Aorta (tissue), 5 donors: ENCODE data around the gene PIGB. TPM values are rescaled to one million over a fixed set of nuclear protein-coding genes. Genes with fewer than 3 reads are reported as not detected.

Experiments used
- ATAC-seq: fragments of 200-7000 bp; cut with Tn5 transposase; one replicate; pipeline ENCODE4 v1.9.1; 2022; ENCODE audit warnings: moderate library complexity; ENCODE audit not compliant: low FRiP score
- DNase-seq, 2 donors: peaks; one replicate each; pipeline ENCODE4 v3.0.0-alpha.2; 2020
- H3K27ac ChIP-seq, 2 donors: one replicate each; pipeline ENCODE4 v1.5.1; 2013; ENCODE audit warnings: low read length in 2 of 2, mild to moderate bottlenecking in 2 of 2, moderate library complexity in 2 of 2, control low read depth in 1 of 2, inconsistent platforms in 1 of 2, low read depth in 1 of 2
- H3K27me3 ChIP-seq, 2 donors: one replicate each; pipeline ENCODE4 v1.6.1; 2013; ENCODE audit warnings: control low read depth in 1 of 2, low read length in 1 of 2, mild to moderate bottlenecking in 1 of 2, moderate library complexity in 1 of 2; ENCODE audit not compliant: insufficient read depth in 2 of 2, control insufficient read depth in 1 of 2
- H3K36me3 ChIP-seq, 2 donors: one replicate each; pipeline ENCODE4 v1.6.1; 2013; ENCODE audit warnings: control low read depth in 1 of 2, low read length in 1 of 2, mild to moderate bottlenecking in 1 of 2; ENCODE audit not compliant: insufficient read depth in 2 of 2, control insufficient read depth in 1 of 2
- H3K4me1 ChIP-seq, 2 donors: one replicate each; pipeline ENCODE4 v1.6.1; 2013; ENCODE audit warnings: low read length in 2 of 2, control low read depth in 1 of 2, mild to moderate bottlenecking in 1 of 2, moderate library complexity in 1 of 2; ENCODE audit not compliant: insufficient read depth in 2 of 2, control insufficient read depth in 1 of 2
- H3K4me3 ChIP-seq, 2 donors: one replicate each; pipeline ENCODE4 v1.5.1; 2013; ENCODE audit warnings: low read length in 2 of 2, control low read depth in 1 of 2, mild to moderate bottlenecking in 1 of 2
- H3K9me3 ChIP-seq: one replicate; pipeline ENCODE4 v1.6.1; 2013; ENCODE audit warnings: mild to moderate bottlenecking, low read length; ENCODE audit not compliant: control insufficient read depth
- intact Hi-C, 2 donors: fragments of 100-400 bp; cut with DNase I; formaldehyde crosslinking; loops; one replicate each; pipeline versions ENCODE4 v1.14.2 to v1.15.0; 2022
- microRNA-seq, 2 donors: library from miRNA; unstranded; fragments of <30 nt; microRNA quantifications; one replicate each; pipeline ENCODE4 v1.2.0, GENCODE V29; 2020
- polyA plus RNA-seq, 2 donors: library from polyadenylated mRNA; stranded (reverse); fragments of 200-250 nt; gene quantifications; one replicate each; pipeline ENCODE4 v1.2.3, GENCODE V29; 2013
- total RNA-seq, 2 donors: library from RNA; stranded (reverse); fragmentation: NEBNext Ultra II Directional; extraction: Animal tissue kit (Norgen Biotek cat#: 25700); gene quantifications; one replicate each; pipeline ENCODE4 v1.2.1, GENCODE V29; 2021
- donor health status: healthy with polysubstance abuse.
- donor health status: Bipolar disorder and iron deficiency.
- donor health status: DM: no; HTN: no; CAD: no.
- donor health status: DM: no; HTN: no; CAD: no.
- donor health status: DM: yes; HTN: yes; CAD: no.

PIGB gene
- total and polyA plus RNA-seq, 4 donors, result 4.0 to 27.1 (median 16.4) TPM

DNA sequence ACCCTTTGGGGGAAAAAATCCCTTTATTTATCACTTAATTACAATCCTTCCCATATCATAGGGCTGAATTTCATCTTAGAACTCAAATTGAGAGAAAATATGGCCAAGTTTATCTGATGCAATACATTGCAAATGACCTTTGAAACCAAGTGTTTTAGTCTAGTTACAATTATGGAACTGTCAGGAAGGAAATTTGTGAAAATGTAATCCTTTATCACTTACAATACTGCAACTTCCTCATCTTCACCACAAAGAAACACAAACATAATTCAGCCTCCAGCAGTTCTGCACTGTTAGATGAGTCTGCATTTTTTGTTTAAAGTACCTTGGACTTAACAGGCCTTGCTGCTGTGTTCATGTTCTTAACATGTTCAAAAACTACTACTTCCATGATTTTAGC, 84.5 kb downstream of the PIGB start:
- Histone ChIP-seq H3K4me3 (no peak overlapping the region), H3K9me3 (no peaks in the 10 kb centered on the region), H3K27me3 (no peaks in the 10 kb centered on the region), H3K36me3 (no peaks in the 10 kb centered on the region), H3K27ac (no peak overlapping the region), H3K4me1 (peaks cover 0 to 3% of the 10 kb centered on the region in 2 donors)
- no peak for DNase-seq
- ATAC-seq, result no peak
- intact Hi-C loops, result loop anchor here in 1 of 2 donors (10.0 kb wide), 2 partner anchors 59 to 189 kb away; no protein-coding TSS in a partner anchor

Small RNA genes within 50 kb of the gene (microRNA-seq; reads per million reads assigned to microRNA genes)
- gene MIR628, result 132 to 373 reads per million in 2 donors

Other genes starting within 250 kb of the PIGB start
- 10 to 100 TPM; 64.9 to 66.4 TPM for gene RSL24D1, start 122.3 kb upstream of the PIGB start, total RNA-seq
- 100 to 1,000 TPM in 1 of 2 donors, 10 to 100 TPM in 1; 88.0 to 204 TPM for gene RSL24D1, start 122.3 kb upstream of the PIGB start, polyA plus RNA-seq
- gene RAB27A, start 29.4 kb upstream of the PIGB start, total RNA-seq, result 10 to 100 TPM; 54.3 to 67.5 TPM
- 10 to 100 TPM; 20.5 to 34.7 TPM for gene RAB27A, start 29.4 kb upstream of the PIGB start, polyA plus RNA-seq
- 10 to 100 TPM; 12.5 to 14.5 TPM for gene PIGBOS1, start 99 bp upstream of the PIGB start, total RNA-seq
- gene PIGBOS1, start 99 bp upstream of the PIGB start, polyA plus RNA-seq, result 10 to 100 TPM; 15.4 to 21.7 TPM
- gene CCPG1, start 89.1 kb downstream of the PIGB start, total RNA-seq, result 100 to 1,000 TPM; 108 to 126 TPM
- 10 to 100 TPM; 46.6 to 69.4 TPM for gene CCPG1, start 89.1 kb downstream of the PIGB start, polyA plus RNA-seq
- 1 to 10 TPM in 1 of 2 donors, under 1 TPM in 1; 0.75 to 2.7 TPM for gene PIERCE2, start 89.3 kb downstream of the PIGB start, total RNA-seq
- gene PIERCE2, start 89.3 kb downstream of the PIGB start, polyA plus RNA-seq, result 10 to 100 TPM in 1 of 2 donors, 1 to 10 TPM in 1; 6.9 to 10.9 TPM
- gene DNAAF4, start 189.0 kb downstream of the PIGB start, total RNA-seq, result 1 to 10 TPM in 1 of 2 donors, under 1 TPM in 1; 0.49 to 1.9 TPM
- 1 to 10 TPM in 1 of 2 donors, under 1 TPM in 1; 0.63 to 1.8 TPM for gene DNAAF4, start 189.0 kb downstream of the PIGB start, polyA plus RNA-seq